LNCaP clone FGC (cell line): ENCODE measurements around the gene NTHL1.

Experiments
- DNase-seq: peaks from one replicate; pipeline ENCODE4 v3.0.0-alpha.2; 2011; ENCODE audit warnings: low read depth
- H3K4me3 ChIP-seq: 2 replicates; pipeline ENCODE4 v1.5.1; 2011; ENCODE audit warnings: mild to moderate bottlenecking, low read depth, low read length, control low read depth
- CTCF ChIP-seq: IDR thresholded peaks from 2 replicates; pipeline ENCODE4 v1.5.1; 2012; ENCODE audit warnings: mild to moderate bottlenecking; ENCODE audit not compliant: control insufficient read depth, insufficient read depth; ENCODE audit errors: extremely low read depth

NTHL1 gene

GRCh38 chr16:1997494-1998359 is 49.9 kb downstream of the NTHL1 start:
- no peak overlapping the region for H3K4me3 ChIP-seq
- DNase-seq, result no peak

GRCh38 chr16:1993731-1994131 is 53.9 kb downstream of the NTHL1 start:
- DNase-seq, result no peak
- H3K4me3 ChIP-seq, result no peak overlapping the region
- no peak for TF ChIP-seq CTCF

More at GRCh38 chr16:1997494-1998359, 49.9 kb downstream of the NTHL1 start:
- TF ChIP-seq CTCF, result no peak

GRCh38 chr16:1992704-1993317 is 54.8 kb downstream of the NTHL1 start:
- no peak for TF ChIP-seq CTCF
- no peak overlapping the region for H3K4me3 ChIP-seq
- no peak for DNase-seq

- no peak for DNase-seq
- H3K4me3 ChIP-seq, result no peak overlapping the region
- TF ChIP-seq CTCF, result no peak
These were observed 55.5 kb downstream of the NTHL1 start for GRCh38 chr16:1991948-1992703.

GRCh38 chr16:1991588-1991947 is 56.1 kb downstream of the NTHL1 start:
- H3K4me3 ChIP-seq, result no peak overlapping the region
- TF ChIP-seq CTCF, result no peak
- no peak for DNase-seq

- TF ChIP-seq CTCF, result no peak
- no peak overlapping the region for H3K4me3 ChIP-seq
- DNase-seq, result no peak
These were observed 56.5 kb downstream of the NTHL1 start for GRCh38 chr16:1991135-1991551.
